ENCODE measurements around the gene LCK. TPM values are rescaled to one million over a fixed set of nuclear protein-coding genes. Genes with fewer than 3 reads are reported as not detected.
A peak's percentile ranks its signal among the peaks of the same experiment; 100 is the strongest.

LCK gene
- total RNA-seq, 3 donors from 2014 or later (not counting 1 experiment from before 2014, with no cell fraction given): 180 to 227 (median 215) TPM

DNA sequence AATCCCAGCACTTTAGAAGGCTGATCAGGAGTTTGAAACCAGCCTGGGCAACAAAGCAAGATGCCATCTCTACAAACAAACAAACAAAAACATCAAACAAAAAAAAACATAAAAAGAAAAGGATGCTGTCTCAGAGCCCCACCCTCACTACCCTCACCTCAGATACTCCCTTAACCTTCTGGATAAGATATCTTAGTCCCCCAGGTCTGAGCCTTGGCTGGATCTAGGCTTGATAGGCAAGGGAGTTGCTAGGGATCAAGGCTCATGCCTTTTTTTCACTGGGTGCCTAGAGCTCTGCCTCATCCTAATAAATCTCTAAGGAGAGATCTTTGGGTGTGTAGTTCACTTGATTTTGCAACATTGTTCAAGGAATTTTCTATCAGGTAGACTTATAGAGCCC lies 48.3 kb downstream of the LCK start:
- Histone ChIP-seq H3K4me1 (ENCODE audit: control insufficient read depth, insufficient read depth, low read length) (peaks cover 15% of the 10 kb centered on the region), H3K9me3 (ENCODE audit: control insufficient read depth, insufficient read depth, low read length) (no peaks in the 10 kb centered on the region), H3K4me3 (ENCODE audit: low read length) (no peak overlapping the region), H3K27ac (ENCODE audit: low read length) (no peak overlapping the region), H3K36me3 (ENCODE audit: control insufficient read depth, insufficient read depth, low read length) (peaks cover 21% of the 10 kb centered on the region), H3K27me3 (ENCODE audit: control insufficient read depth, insufficient read depth, low read length) (no peaks in the 10 kb centered on the region)
- no peak overlapping the region for H3K4me3 Mint-ChIP-seq
- TF ChIP-seq, protein P1, sequence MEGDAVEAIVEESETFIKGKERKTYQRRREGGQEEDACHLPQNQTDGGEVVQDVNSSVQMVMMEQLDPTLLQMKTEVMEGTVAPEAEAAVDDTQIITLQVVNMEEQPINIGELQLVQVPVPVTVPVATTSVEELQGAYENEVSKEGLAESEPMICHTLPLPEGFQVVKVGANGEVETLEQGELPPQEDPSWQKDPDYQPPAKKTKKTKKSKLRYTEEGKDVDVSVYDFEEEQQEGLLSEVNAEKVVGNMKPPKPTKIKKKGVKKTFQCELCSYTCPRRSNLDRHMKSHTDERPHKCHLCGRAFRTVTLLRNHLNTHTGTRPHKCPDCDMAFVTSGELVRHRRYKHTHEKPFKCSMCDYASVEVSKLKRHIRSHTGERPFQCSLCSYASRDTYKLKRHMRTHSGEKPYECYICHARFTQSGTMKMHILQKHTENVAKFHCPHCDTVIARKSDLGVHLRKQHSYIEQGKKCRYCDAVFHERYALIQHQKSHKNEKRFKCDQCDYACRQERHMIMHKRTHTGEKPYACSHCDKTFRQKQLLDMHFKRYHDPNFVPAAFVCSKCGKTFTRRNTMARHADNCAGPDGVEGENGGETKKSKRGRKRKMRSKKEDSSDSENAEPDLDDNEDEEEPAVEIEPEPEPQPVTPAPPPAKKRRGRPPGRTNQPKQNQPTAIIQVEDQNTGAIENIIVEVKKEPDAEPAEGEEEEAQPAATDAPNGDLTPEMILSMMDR (IDR thresholded peaks at IDR 0.05): no peak
- ATAC-seq: no peak
- H3K27me3 Mint-ChIP-seq (ENCODE audit: low read depth in 2 of 2): no peaks in the 10 kb centered on the region
- peaks cover 47 to 56% of the 10 kb centered on the region in 2 donors for H3K4me1 Mint-ChIP-seq
- H3K36me3 Mint-ChIP-seq: no peaks in the 10 kb centered on the region
- intact Hi-C loops (cut with micrococcal nuclease): no loop called here
- no peaks in the 10 kb centered on the region for H3K9me3 Mint-ChIP-seq
- DNase-seq: no peak
- no peak overlapping the region for H3K27ac Mint-ChIP-seq

DNA sequence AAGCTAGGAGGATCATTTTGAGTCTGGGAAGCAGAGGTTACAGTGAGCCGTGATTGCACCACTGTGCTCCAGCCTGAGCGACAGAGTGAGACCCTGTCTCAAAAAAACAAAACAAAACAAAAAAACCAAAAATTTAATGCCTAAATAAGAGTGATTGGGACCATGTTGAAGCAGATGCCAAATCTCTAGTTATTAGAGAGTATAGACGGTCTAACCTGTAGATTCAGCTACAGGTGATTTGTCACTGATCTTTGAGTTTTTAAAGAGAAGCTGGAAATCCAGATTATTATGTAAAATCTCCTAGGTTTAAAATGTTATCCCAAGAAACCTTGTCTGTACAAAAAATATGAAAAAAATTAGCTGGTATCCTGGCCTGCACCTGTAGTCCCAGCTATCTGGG lies 52.3 kb downstream of the LCK start:
- TF ChIP-seq, protein P1 (IDR thresholded peaks at IDR 0.05): no peak
- no peak for DNase-seq
- Mint-ChIP-seq H3K36me3 (no peaks in the 10 kb centered on the region), H3K27ac (peak overlapping the region in 1 of 2 donors; percentile 39), H3K4me3 (no peak overlapping the region), H3K4me1 (peaks cover 42 to 61% of the 10 kb centered on the region in 2 donors), H3K9me3 (no peaks in the 10 kb centered on the region), H3K27me3 (ENCODE audit: low read depth in 2 of 2) (no peaks in the 10 kb centered on the region)
- no peaks in the 10 kb centered on the region for H3K27me3 ChIP-seq (ENCODE audit: control insufficient read depth, insufficient read depth, low read length)
- WGBS (ENCODE audit: insufficient coverage): 100% methylated on average over 1 of the region's 3 CpGs
- H3K4me1 ChIP-seq (ENCODE audit: control insufficient read depth, insufficient read depth, low read length): no peaks in the 10 kb centered on the region
- H3K27ac ChIP-seq (ENCODE audit: low read length): no peak overlapping the region
- H3K36me3 ChIP-seq (ENCODE audit: control insufficient read depth, insufficient read depth, low read length): peaks cover 40% of the 10 kb centered on the region
- ATAC-seq: no peak
- intact Hi-C loops (cut with micrococcal nuclease): no loop called here
- no peaks in the 10 kb centered on the region for H3K9me3 ChIP-seq (ENCODE audit: control insufficient read depth, insufficient read depth, low read length)
- H3K4me3 ChIP-seq (ENCODE audit: low read length): no peak overlapping the region

DNA sequence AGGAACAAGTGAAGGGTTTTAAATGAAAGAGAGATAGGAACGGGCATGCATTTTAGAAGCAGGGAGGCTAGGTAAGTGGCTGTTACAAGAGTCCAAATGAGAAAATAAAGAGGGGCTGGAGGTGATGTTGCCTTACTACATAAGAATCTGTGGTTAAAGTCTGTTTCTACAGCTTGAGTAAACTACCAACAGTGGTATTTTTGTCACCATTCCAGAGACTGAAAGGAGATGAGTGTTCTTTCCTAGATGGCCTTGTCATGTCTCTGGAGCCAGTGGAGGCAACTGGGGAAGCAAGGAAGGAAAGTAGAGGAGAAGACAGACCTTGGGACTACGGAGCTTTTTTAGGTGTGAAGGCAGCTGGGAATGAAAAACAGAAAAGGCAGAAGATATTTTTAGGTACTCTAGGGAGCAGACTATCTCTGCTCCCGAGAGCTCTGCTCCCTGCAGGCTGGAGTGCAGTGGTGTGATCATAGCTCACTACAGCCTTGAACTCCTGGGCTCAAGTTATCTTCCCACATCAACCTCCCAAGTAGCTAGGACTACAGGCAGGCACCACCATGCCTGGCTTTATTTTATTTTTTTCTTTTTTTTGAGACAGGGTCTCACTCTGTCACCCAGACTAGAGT lies 53.0 kb downstream of the LCK start:
- peaks cover 40% of the 10 kb centered on the region for H3K36me3 ChIP-seq (ENCODE audit: control insufficient read depth, insufficient read depth, low read length)
- H3K27ac Mint-ChIP-seq: peak overlapping the region; percentile 39 to 49
- H3K27me3 ChIP-seq (ENCODE audit: control insufficient read depth, insufficient read depth, low read length): no peaks in the 10 kb centered on the region
- no peaks in the 10 kb centered on the region for H3K4me1 ChIP-seq (ENCODE audit: control insufficient read depth, insufficient read depth, low read length)
- no peaks in the 10 kb centered on the region for H3K9me3 Mint-ChIP-seq
- H3K4me1 Mint-ChIP-seq: peaks cover 42 to 64% of the 10 kb centered on the region in 2 donors
- 94% methylated on average over 3 of the region's 3 CpGs for WGBS (ENCODE audit: insufficient coverage)
- H3K4me3 Mint-ChIP-seq: no peak overlapping the region
- TF ChIP-seq, protein P1 (IDR thresholded peaks at IDR 0.05): no peak
- no peaks in the 10 kb centered on the region for H3K9me3 ChIP-seq (ENCODE audit: control insufficient read depth, insufficient read depth, low read length)
- no peak overlapping the region for H3K4me3 ChIP-seq (ENCODE audit: low read length)
- no peaks in the 10 kb centered on the region for H3K27me3 Mint-ChIP-seq (ENCODE audit: low read depth in 2 of 2)
- no peak for ATAC-seq
- intact Hi-C loops (cut with micrococcal nuclease): no loop called here
- H3K27ac ChIP-seq (ENCODE audit: low read length): no peak overlapping the region
- DNase-seq: no peak
- no peaks in the 10 kb centered on the region for H3K36me3 Mint-ChIP-seq

DNA sequence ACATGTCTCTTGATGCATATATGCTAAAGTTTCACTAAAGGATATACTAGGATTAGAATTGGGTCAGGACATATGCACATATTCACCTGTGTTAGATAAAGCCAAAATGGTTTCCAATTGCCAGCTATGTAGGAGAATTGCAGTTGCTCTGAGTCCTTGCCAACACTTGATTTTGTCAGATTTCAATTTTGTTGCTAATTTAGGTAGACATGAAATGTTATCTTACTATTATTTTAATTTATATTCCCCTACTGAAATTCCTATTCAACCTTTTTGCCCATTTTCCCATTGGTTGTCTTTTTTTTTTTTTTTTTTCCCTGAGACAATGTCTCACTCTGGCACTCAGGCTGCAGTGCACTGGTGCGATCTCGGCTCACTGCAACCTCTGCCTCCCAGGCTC lies 54.2 kb downstream of the LCK start:
- DNase-seq (no peak), ATAC-seq (no peak)
- Mint-ChIP-seq H3K4me3 (no peak overlapping the region), H3K36me3 (no peaks in the 10 kb centered on the region), H3K27me3 (ENCODE audit: low read depth in 2 of 2) (no peaks in the 10 kb centered on the region), H3K9me3 (no peaks in the 10 kb centered on the region), H3K4me1 (peaks cover 46 to 65% of the 10 kb centered on the region in 2 donors), H3K27ac (peak overlapping the region in 1 of 2 donors; percentile 71)
- Histone ChIP-seq H3K27me3 (ENCODE audit: control insufficient read depth, insufficient read depth, low read length) (no peaks in the 10 kb centered on the region), H3K27ac (ENCODE audit: low read length) (no peak overlapping the region), H3K4me1 (ENCODE audit: control insufficient read depth, insufficient read depth, low read length) (no peaks in the 10 kb centered on the region), H3K4me3 (ENCODE audit: low read length) (no peak overlapping the region), H3K9me3 (ENCODE audit: control insufficient read depth, insufficient read depth, low read length) (no peaks in the 10 kb centered on the region), H3K36me3 (ENCODE audit: control insufficient read depth, insufficient read depth, low read length) (peaks cover 40% of the 10 kb centered on the region)
- 95% methylated on average over 2 of the region's 2 CpGs for WGBS (ENCODE audit: insufficient coverage)
- TF ChIP-seq, protein P1 (IDR thresholded peaks at IDR 0.05): no peak
- intact Hi-C loops (cut with micrococcal nuclease): no loop called here
